PC-3 (cell line): Measurements from ENCODE around the gene HBEGF. TPM values are rescaled to one million over a fixed set of nuclear protein-coding genes. Genes with fewer than 3 reads are reported as not detected.
"Not testable (repeated sequence)": the region's sequence is repeated elsewhere in the genome, so short reads cannot be mapped to it uniquely, and the experiment has no call there.

ENCODE experiments used
- ATAC-seq: fragments of 200-7000 bp; cut with Tn5 transposase; 2 replicates; pipeline ENCODE4 v1.9.1; 2020; ENCODE audit warnings: mild to moderate bottlenecking, moderate library complexity
- BruUV-seq: library from RNA; stranded (reverse); fragments of 400-500 nt; replicated peaks from 2 replicates; lab custom pipeline; 2021; lab: Mats Ljungman, UMichigan
- CTCF ChIA-PET: fragments of 300-600 bp; sonication (Branson Sonifier 250); formaldehyde crosslinking; loops from one replicate; lab custom pipeline; 2022; ENCODE audit warnings: antibody characterized with exemption; lab: Charles Lee
- POLR2A ChIA-PET: fragments of 300-600 bp; sonication (Branson Sonifier 250); formaldehyde crosslinking; loops from one replicate; lab custom pipeline; 2022; ENCODE audit warnings: antibody characterized with exemption; ENCODE audit not compliant: unreplicated experiment; lab: Charles Lee
- DNase-seq: peaks from one replicate; pipeline ENCODE4 v3.0.0-alpha.2; 2015
- H2AFZ ChIP-seq: fragments of 300-600 bp; sonication (generic); 2 replicates; pipeline ENCODE4 v1.6.0; 2016; ENCODE audit warnings: antibody characterized with exemption, low read length
- H3F3A ChIP-seq: fragments of 300-600 bp; sonication (generic); one replicate; pipeline ENCODE4 v1.6.0; 2017; ENCODE audit warnings: antibody characterized with exemption, low read length, control low read depth, mild to moderate bottlenecking; ENCODE audit not compliant: unreplicated experiment
- H3K27ac ChIP-seq: fragments of 300-600 bp; sonication (generic); 2 replicates; pipeline ENCODE4 v1.5.1; 2016; ENCODE audit warnings: mild to moderate bottlenecking, low read length
- H3K27me3 ChIP-seq: fragments of 300-600 bp; sonication (generic); 2 replicates; pipeline ENCODE4 v1.6.1; 2016; ENCODE audit warnings: low read length, mixed read lengths
- H3K36me3 ChIP-seq: fragments of 300-600 bp; sonication (generic); 2 replicates; pipeline ENCODE4 v1.6.1; 2016; ENCODE audit warnings: low read depth, mixed run types, low read length, mixed read lengths
- H3K4me1 ChIP-seq: fragments of 300-600 bp; sonication (generic); 2 replicates; pipeline ENCODE4 v1.5.1; 2016; ENCODE audit warnings: low read length; ENCODE audit not compliant: insufficient read depth
- H3K4me2 ChIP-seq: fragments of 300-600 bp; sonication (generic); 2 replicates; pipeline ENCODE4 v1.6.0; 2016; ENCODE audit warnings: low read length
- H3K4me3 ChIP-seq: fragments of 300-600 bp; sonication (generic); 2 replicates; pipeline ENCODE4 v1.5.1; 2016; ENCODE audit warnings: mild to moderate bottlenecking, low read length, mixed read lengths
- H3K79me2 ChIP-seq: fragments of 300-600 bp; sonication (generic); 2 replicates; pipeline ENCODE4 v1.6.1; 2017; ENCODE audit warnings: low read length, mixed read lengths
- H3K9ac ChIP-seq: fragments of 300-600 bp; sonication (generic); 2 replicates; pipeline ENCODE4 v1.6.0; 2016; ENCODE audit warnings: mild to moderate bottlenecking, low read length
- H3K9me2 ChIP-seq: fragments of 300-600 bp; sonication (generic); replicated peaks from 2 replicates; pipeline ENCODE4 v1.6.1; 2016; ENCODE audit warnings: mixed run types, low read length, mixed read lengths
- H3K9me3 ChIP-seq: fragments of 300-600 bp; sonication (generic); 2 replicates; pipeline ENCODE4 v1.6.1; 2016; ENCODE audit warnings: low read length, mixed read lengths
- H4K20me1 ChIP-seq: fragments of 300-600 bp; sonication (generic); 2 replicates; pipeline ENCODE4 v1.6.1; 2016; ENCODE audit warnings: low read length, mixed read lengths
- CTCF ChIP-seq: fragments of 300-600 bp; sonication (generic); conservative IDR thresholded peaks from 2 replicates; pipeline ENCODE4 v1.5.1; 2017; ENCODE audit warnings: antibody characterized with exemption, low read depth, mild to moderate bottlenecking, low read length
- EZH2 ChIP-seq: fragments of 300-600 bp; sonication (generic); IDR thresholded peaks from one replicate; pipeline ENCODE4 v1.6.1; 2017; ENCODE audit warnings: antibody characterized with exemption, mild to moderate bottlenecking, low read length; ENCODE audit not compliant: unreplicated experiment
- EZH2phosphoT487 ChIP-seq: fragments of 300-600 bp; sonication (generic); IDR thresholded peaks from 2 replicates; pipeline ENCODE4 v1.6.1; 2018; ENCODE audit warnings: mild to moderate bottlenecking, antibody characterized with exemption, low read length, borderline replicate concordance
- intact Hi-C: fragments of 100-400 bp; cut with micrococcal nuclease; formaldehyde crosslinking; loops from 2 replicates; pipeline ENCODE4 v1.9.0; 2023
- total RNA-seq: library from RNA; depleted of rRNA; stranded (reverse); fragments of >200 nt; gene quantifications from 2 replicates; pipeline ENCODE4 v1.2.3, GENCODE V29; 2014

HBEGF gene
- total RNA-seq, 1 experiment from 2014 or later = 82.6 TPM

DNA sequence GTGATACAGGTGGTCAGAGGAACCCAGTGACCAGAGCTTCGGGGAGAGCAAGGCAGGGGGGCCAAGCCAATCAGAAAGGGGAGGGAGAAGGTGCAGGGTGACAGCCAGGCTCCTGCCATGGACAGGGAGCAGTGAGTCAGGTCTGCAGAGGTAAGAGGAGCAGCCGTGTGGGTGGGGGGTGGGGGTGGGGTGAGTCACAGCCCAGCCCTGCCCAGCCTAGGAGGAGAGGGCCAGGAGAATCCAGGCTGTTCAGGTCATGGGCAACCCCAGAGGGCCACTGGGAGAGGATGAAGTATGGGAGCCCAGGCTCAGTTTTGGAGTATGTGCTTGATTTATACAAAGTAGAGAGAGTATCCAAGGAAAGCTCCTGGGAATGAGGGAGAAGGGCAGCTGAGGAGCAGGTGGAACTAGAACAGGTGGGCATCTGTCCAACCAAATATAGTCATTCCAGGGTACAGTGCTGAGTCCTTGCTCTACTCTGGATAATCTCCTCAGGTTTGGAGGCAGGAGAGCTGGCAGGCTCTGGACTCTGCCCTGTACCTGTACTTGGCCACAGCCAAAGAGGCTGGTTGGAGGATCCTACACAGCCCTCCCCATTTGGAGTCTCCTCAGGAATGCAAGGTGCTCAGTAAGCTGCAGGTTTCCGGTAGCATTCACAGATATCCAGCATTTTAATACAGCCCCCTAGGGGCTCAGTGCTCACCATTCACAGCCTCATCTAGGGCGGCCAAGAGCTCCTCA lies 1.6 kb downstream of the HBEGF start:
- peak overlapping the region; percentile 76 for H3K27ac ChIP-seq
- H2AFZ ChIP-seq = no peak overlapping the region
- no peaks in the 10 kb centered on the region for H3F3A ChIP-seq
- peaks cover 78% of the 10 kb centered on the region for H3K4me1 ChIP-seq
- TF ChIP-seq EZH2phosphoT487 (no peak), CTCF (no peak), EZH2 (no peak)
- intact Hi-C loops = loop anchor here (1.0 to 5.0 kb wide), 4 partner anchors 22 to 168 kb away; partner anchors contain the start of genes CYSTM1 and PFDN1
- no peaks in the 10 kb centered on the region for H3K27me3 ChIP-seq
- DNase-seq (peak; percentile 83), ATAC-seq (peak; percentile 56)
- peaks cover 67% of the 10 kb centered on the region for H3K79me2 ChIP-seq
- ChIA-PET CTCF (interaction anchor here (2.1 to 4.3 kb wide), 6 partner anchors 14 to 105 kb away, joined by 8 to 95 read pairs (median 20); no protein-coding TSS in a partner anchor), POLR2A (interaction anchor here (0.5 to 2.2 kb wide), 10 partner anchors 17 to 346 kb away, joined by 3 to 21 read pairs (median 6); partner anchors contain the start of gene HARS1)
- no TSS peak for BruUV-seq
- H3K36me3 ChIP-seq = peaks cover 39% of the 10 kb centered on the region
- H4K20me1 ChIP-seq = peaks cover 48% of the 10 kb centered on the region
- H3K9ac ChIP-seq = peak overlapping the region; percentile 88
- no peaks in the 10 kb centered on the region for H3K9me3 ChIP-seq
- H3K4me3 ChIP-seq = peak overlapping the region; percentile 98
- H3K9me2 ChIP-seq = no peaks in the 10 kb centered on the region
- H3K4me2 ChIP-seq = peak overlapping the region; percentile 97

- not testable (repeated sequence) for H3F3A ChIP-seq, H3K9me2 ChIP-seq, DNase-seq, ATAC-seq, H2AFZ ChIP-seq, H3K9me3 ChIP-seq, H3K27me3 ChIP-seq, BruUV-seq
- Histone ChIP-seq H3K4me2 (peak overlapping the region; percentile 97), H3K79me2 (peaks cover 71% of the 10 kb centered on the region), H3K9ac (0 out of 2 replicates have a peak overlapping the region, but pooled peaks have one; percentile 31), H4K20me1 (peaks cover 54% of the 10 kb centered on the region), H3K4me3 (peak overlapping the region; percentile 98; the same call in 1 of the 2 replicates), H3K4me1 (peaks cover 75% of the 10 kb centered on the region), H3K36me3 (peaks cover 43% of the 10 kb centered on the region), H3K27ac (peak overlapping the region; percentile 76)
- intact Hi-C loops = loop anchor here (2.0 kb wide), 2 partner anchors 41 to 51 kb away; partner anchors contain the start of gene PFDN1
- ChIA-PET CTCF (interaction anchor here (3.2 kb wide), 1 partner anchor 83 kb away, joined by 40 read pairs; no protein-coding TSS in a partner anchor), POLR2A (interaction anchor here (0.5 kb wide), 1 partner anchor 99 kb away, joined by 4 read pairs; no protein-coding TSS in a partner anchor)
Observed at GRCh38 chr5:140343849-140344248, 2.6 kb downstream of the HBEGF start.

GRCh38 chr5:140342896-140343295 lies 3.5 kb downstream of the HBEGF start:
- H3K9me2 ChIP-seq = no peaks in the 10 kb centered on the region
- H3K27ac ChIP-seq = no peak overlapping the region
- no peak for DNase-seq
- intact Hi-C loops = no loop called here
- BruUV-seq = no TSS peak
- peak overlapping the region; percentile 17; the same call in 1 of the 2 replicates for H3K4me2 ChIP-seq
- H3K4me1 ChIP-seq = peaks cover 74% of the 10 kb centered on the region
- POLR2A ChIA-PET = interaction anchor here (0.5 kb wide), 1 partner anchor 377 kb away, joined by 10 read pairs; no protein-coding TSS in a partner anchor
- no peak for ATAC-seq
- TF ChIP-seq EZH2 (no peak), EZH2phosphoT487 (no peak), CTCF (no peak)
- H3K4me3 ChIP-seq = no peak overlapping the region
- H3K79me2 ChIP-seq = peaks cover 72% of the 10 kb centered on the region
- H3K9ac ChIP-seq = no peak overlapping the region
- peaks cover 6% of the 10 kb centered on the region for H3F3A ChIP-seq
- CTCF ChIA-PET = no interaction called here
- no peak overlapping the region for H2AFZ ChIP-seq
- no peaks in the 10 kb centered on the region for H3K9me3 ChIP-seq
- H4K20me1 ChIP-seq = peaks cover 58% of the 10 kb centered on the region
- H3K27me3 ChIP-seq = no peaks in the 10 kb centered on the region
- peaks cover 50% of the 10 kb centered on the region for H3K36me3 ChIP-seq
